PC-9 (cell line): ENCODE measurements around the gene CACNA2D1.

ENCODE experiments used
- EZH2 ChIP-seq: fragments of 200-600 bp; sonication (generic); IDR thresholded peaks from 2 replicates; pipeline ENCODE4 v1.8.0; 2017; ENCODE audit warnings: antibody characterized with exemption, low read depth
- TF ChIP-seq, protein P1 (sequence below): fragments of 200-600 bp; sonication (generic); conservative IDR thresholded peaks from 2 replicates; pipeline ENCODE4 v1.6.1; 2017; ENCODE audit warnings: mixed run types, antibody characterized with exemption, mild to moderate bottlenecking, moderate library complexity

DNA sequence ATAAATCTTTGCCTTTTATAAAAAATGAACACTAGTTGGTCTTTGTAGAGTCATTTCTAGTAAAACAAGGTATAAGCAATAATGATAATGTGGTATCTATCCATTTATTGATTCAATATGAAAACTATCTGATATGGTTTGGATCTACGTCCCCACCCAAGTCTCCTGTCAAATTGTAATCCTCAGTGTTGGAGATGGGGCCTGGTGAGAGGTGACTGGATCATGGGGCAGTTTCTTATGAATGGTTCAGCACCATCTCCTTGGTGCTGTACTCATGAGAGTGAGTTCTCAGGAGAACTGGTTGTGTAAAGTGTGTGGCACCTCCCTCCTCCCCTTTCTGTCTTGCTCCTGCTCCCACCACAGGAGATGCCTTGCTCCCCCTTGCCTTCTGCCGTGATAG is 288.8 kb downstream of the CACNA2D1 start:
- TF ChIP-seq, protein P1, sequence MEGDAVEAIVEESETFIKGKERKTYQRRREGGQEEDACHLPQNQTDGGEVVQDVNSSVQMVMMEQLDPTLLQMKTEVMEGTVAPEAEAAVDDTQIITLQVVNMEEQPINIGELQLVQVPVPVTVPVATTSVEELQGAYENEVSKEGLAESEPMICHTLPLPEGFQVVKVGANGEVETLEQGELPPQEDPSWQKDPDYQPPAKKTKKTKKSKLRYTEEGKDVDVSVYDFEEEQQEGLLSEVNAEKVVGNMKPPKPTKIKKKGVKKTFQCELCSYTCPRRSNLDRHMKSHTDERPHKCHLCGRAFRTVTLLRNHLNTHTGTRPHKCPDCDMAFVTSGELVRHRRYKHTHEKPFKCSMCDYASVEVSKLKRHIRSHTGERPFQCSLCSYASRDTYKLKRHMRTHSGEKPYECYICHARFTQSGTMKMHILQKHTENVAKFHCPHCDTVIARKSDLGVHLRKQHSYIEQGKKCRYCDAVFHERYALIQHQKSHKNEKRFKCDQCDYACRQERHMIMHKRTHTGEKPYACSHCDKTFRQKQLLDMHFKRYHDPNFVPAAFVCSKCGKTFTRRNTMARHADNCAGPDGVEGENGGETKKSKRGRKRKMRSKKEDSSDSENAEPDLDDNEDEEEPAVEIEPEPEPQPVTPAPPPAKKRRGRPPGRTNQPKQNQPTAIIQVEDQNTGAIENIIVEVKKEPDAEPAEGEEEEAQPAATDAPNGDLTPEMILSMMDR, result no peak
- no peak for TF ChIP-seq EZH2
